ENCODE results near the gene MSL2.
"Not testable (repeated sequence)": the region's sequence is repeated elsewhere in the genome, so short reads cannot be mapped to it uniquely, and the experiment has no call there.

MSL2 gene

DNA sequence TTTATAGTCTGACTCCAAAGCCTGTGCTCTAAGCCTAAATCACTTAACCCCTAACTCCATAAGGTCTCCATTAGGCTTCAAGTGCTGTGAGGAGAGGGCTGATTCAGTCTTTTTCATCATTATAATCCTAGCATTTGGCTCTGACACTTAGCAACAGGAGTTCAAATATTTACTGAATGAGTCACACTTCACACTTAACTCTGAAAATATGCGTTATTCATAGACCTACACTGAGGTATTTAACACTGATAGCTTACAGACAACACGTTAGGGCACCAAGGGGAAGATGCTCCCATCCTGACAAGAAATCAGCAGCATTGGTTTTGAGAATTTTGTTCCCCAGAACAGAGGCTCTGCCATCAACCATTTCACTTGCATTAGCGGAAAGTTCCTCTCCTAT, 53.5 kb downstream of the MSL2 start:
- TF ChIP-seq POLR2AphosphoS5 (IDR thresholded peaks at IDR 0.05; ENCODE audit: borderline replicate concordance, low read depth, low read length) (peak; percentile 26; the same call in 1 of the 2 replicates), EZH2 (IDR thresholded peaks at IDR 0.05) (no peak), FOXP2 (optimal IDR thresholded peaks at IDR 0.05; ENCODE audit: control extremely low read depth, extremely low read length, insufficient read depth) (no peak)
- peak overlapping the region; percentile 18; the same call in 1 of the 2 replicates for H3K27ac ChIP-seq
- DNase-seq (ENCODE audit: low read depth, low spot score): peak; percentile 20
- H3K36me3 ChIP-seq (ENCODE audit: insufficient read depth, low read length): peaks cover 9% of the 10 kb centered on the region; the same call in 1 of the 2 replicates
- H3K9me3 ChIP-seq (ENCODE audit: low read depth, low read length): no peaks in the 10 kb centered on the region
- H3K4me3 ChIP-seq: no peak overlapping the region
- H3K9ac ChIP-seq (ENCODE audit: insufficient read length): no peak overlapping the region

DNA sequence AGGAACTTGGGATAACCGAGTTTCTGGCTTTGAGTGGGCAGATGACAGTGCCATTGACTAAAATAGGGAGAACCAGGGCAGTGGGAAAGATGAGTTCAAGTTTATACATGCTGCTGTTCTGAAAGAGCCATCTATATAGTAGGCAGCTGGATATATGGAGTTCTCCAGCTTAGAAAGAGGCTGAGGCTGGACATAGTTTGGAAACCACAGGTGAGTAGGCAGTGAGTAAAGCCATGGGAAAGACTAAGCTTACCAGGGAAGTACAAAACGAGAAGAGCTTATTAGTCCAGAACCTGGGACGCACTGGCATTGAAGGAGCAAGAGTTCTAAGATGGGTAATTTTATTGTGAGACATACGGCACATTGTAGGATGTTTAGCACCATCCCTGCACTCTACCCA, 54.2 kb downstream of the MSL2 start:
- Histone ChIP-seq H3K36me3 (ENCODE audit: insufficient read depth, low read length) (peaks cover 5% of the 10 kb centered on the region; the same call in 1 of the 2 replicates), H3K9ac (ENCODE audit: insufficient read length) (no peak overlapping the region), H3K27ac (no peak overlapping the region), H3K4me3 (no peak overlapping the region), H3K9me3 (ENCODE audit: low read depth, low read length) (no peaks in the 10 kb centered on the region)
- no peak for DNase-seq (ENCODE audit: low read depth, low spot score)
- TF ChIP-seq EZH2 (IDR thresholded peaks at IDR 0.05) (no peak), POLR2AphosphoS5 (IDR thresholded peaks at IDR 0.05; ENCODE audit: borderline replicate concordance, low read depth, low read length) (no peak; the same call in 1 of the 2 replicates), FOXP2 (optimal IDR thresholded peaks at IDR 0.05; ENCODE audit: control extremely low read depth, extremely low read length, insufficient read depth) (no peak)

DNA sequence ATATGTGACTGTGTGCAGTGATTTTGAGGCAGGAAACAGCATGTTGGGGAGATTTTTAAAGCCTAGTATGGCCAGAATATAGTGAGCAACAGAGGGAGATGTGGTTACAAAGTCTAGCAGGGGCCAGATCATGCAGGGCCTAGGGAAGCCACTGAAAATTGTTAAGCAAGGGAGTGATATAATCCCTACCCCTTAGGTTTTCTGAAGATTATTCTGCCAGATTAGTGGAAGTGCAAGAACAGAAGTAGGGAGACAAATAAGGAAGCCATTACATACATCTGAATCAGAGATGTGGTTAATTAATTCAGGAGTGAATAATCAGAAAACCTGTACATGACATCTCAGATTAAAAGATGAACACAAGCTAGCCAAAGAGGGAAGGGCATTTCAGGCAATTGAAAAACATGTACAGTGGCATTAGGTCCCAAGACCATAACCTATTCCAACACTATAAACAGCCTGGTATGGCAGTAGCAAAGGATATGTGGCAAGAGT, 54.8 kb downstream of the MSL2 start:
- Histone ChIP-seq H3K27ac (no peak overlapping the region), H3K9ac (ENCODE audit: insufficient read length) (no peak overlapping the region), H3K4me3 (no peak overlapping the region), H3K36me3 (ENCODE audit: insufficient read depth, low read length) (peaks cover 4% of the 10 kb centered on the region; the same call in 1 of the 2 replicates), H3K9me3 (ENCODE audit: low read depth, low read length) (no peaks in the 10 kb centered on the region)
- no peak for TF ChIP-seq EZH2 (IDR thresholded peaks at IDR 0.05)
- TF ChIP-seq POLR2AphosphoS5 (IDR thresholded peaks at IDR 0.05; ENCODE audit: borderline replicate concordance, low read depth, low read length): no peak
- TF ChIP-seq FOXP2 (optimal IDR thresholded peaks at IDR 0.05; ENCODE audit: control extremely low read depth, extremely low read length, insufficient read depth): no peak
- no peak for DNase-seq (ENCODE audit: low read depth, low spot score)

DNA sequence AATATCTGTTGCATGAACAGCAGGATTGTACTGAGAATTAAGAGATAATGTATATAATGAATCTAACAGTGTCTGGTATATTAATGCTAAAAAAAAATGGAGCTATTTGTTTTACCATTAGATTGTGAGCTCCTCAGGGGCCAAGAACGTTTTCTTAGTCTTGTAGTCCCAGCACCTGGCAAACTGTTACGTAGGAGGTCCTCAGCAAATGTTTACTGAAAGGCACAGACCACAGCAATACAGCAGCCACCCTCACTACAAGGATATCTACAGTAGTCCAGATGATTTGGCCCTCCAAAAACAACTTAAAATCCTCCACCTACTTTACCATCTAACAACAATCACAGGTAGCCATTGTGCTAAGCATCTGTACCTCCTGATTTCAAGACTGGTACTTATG, 59.7 kb downstream of the MSL2 start:
- no peaks in the 10 kb centered on the region for H3K9me3 ChIP-seq (ENCODE audit: low read depth, low read length)

DNA sequence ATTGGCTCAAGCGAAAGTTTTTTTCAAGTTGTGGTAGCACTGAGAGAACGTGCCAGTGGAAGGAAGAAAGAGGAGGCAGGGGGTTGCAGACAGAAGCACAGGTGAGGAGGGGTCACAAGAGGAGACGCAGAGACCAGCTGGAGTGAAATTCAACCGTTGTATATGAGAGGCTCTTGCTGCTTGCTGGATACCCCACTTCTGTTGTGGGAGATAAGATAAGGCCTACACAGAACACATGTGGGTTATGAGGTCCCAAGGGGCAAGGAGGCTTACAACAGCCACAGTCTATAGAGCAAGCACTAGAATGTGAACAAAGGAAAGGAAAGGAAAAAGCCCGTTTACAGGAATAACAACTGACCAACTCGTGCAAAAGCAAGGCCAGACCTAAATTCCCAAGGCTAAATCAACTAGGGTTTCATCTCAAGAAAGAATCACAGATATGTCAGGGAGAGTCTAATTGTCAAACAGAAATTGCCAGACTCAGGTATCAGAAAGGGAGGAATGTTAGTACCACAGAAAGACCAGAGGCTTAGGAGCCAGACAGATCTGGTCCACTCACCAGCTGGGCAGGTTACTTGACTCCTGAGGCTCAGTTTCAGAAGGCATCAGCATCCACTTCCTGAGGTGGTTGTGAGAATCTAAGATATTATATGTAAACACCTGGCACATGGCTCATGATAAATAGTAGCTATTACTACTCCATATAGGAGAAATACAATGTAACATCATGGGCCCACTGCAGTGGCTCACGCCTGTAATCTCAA, 60.9 kb downstream of the MSL2 start:
- TF ChIP-seq FOXP2 (optimal IDR thresholded peaks at IDR 0.05; ENCODE audit: control extremely low read depth, extremely low read length, insufficient read depth) (no peak), POLR2AphosphoS5 (IDR thresholded peaks at IDR 0.05; ENCODE audit: borderline replicate concordance, low read depth, low read length) (no peak), EZH2 (IDR thresholded peaks at IDR 0.05) (no peak)
- DNase-seq (ENCODE audit: low read depth, low spot score): no peak
- no peak overlapping the region for H3K27ac ChIP-seq
- H3K36me3 ChIP-seq (ENCODE audit: insufficient read depth, low read length): no peaks in the 10 kb centered on the region
- no peaks in the 10 kb centered on the region for H3K9me3 ChIP-seq (ENCODE audit: low read depth, low read length)
- H3K4me3 ChIP-seq: no peak overlapping the region
- H3K9ac ChIP-seq (ENCODE audit: insufficient read length): no peak overlapping the region

More for the DNA sequence above, 59.7 kb downstream of the MSL2 start:
- no peak overlapping the region for H3K4me3 ChIP-seq
- no peak overlapping the region for H3K27ac ChIP-seq
- no peak for TF ChIP-seq POLR2AphosphoS5 (IDR thresholded peaks at IDR 0.05; ENCODE audit: borderline replicate concordance, low read depth, low read length)
- no peak for TF ChIP-seq FOXP2 (optimal IDR thresholded peaks at IDR 0.05; ENCODE audit: control extremely low read depth, extremely low read length, insufficient read depth)
- TF ChIP-seq EZH2 (IDR thresholded peaks at IDR 0.05): no peak
- no peak for DNase-seq (ENCODE audit: low read depth, low spot score)
- no peak overlapping the region for H3K9ac ChIP-seq (ENCODE audit: insufficient read length)
- H3K36me3 ChIP-seq (ENCODE audit: insufficient read depth, low read length): no peaks in the 10 kb centered on the region

DNA sequence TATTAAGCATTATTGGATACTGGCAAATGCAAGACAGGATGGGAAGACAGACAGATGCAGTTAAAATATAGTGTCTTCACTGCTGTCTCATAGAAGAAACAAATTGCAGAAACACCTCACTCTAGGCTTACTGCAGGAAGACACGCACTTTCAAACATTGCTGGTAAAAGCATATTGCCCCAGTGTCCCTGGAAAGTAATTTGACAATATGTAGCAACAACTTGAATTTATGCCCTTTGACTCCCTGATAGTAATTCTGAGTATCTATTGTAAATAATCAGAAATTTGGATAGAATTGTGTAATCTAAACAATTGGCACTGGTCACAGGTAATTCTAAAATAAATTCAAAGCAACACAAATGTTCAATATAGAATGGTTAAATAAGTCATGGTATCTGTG, 62.0 kb downstream of the MSL2 start:
- TF ChIP-seq FOXP2 (optimal IDR thresholded peaks at IDR 0.05; ENCODE audit: control extremely low read depth, extremely low read length, insufficient read depth) (no peak), POLR2AphosphoS5 (IDR thresholded peaks at IDR 0.05; ENCODE audit: borderline replicate concordance, low read depth, low read length) (no peak), EZH2 (IDR thresholded peaks at IDR 0.05) (no peak)
- Histone ChIP-seq H3K27ac (no peak overlapping the region), H3K9me3 (ENCODE audit: low read depth, low read length) (no peaks in the 10 kb centered on the region), H3K4me3 (no peak overlapping the region), H3K36me3 (ENCODE audit: insufficient read depth, low read length) (no peaks in the 10 kb centered on the region), H3K9ac (ENCODE audit: insufficient read length) (no peak overlapping the region)
- no peak for DNase-seq (ENCODE audit: low read depth, low spot score)

DNA sequence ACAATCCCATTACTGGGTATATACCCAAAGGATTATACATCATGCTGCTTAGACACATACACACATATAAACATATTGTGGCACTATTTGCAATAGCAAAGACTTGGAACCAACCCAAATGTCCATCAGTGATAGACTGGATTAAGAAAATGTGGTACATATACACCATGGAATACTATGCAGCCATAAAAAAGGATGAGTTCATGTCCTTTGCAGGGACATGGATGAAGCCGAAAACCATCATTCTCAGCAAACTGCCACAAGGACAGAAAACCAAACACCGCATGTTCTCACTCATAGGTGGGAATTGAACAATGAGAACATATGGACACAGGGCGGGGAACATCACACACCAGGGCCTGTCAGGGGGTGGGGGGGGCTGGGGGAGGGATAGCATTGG, 64.5 kb downstream of the MSL2 start:
- H3K4me3 ChIP-seq; H3K36me3 ChIP-seq (ENCODE audit: insufficient read depth, low read length); H3K27ac ChIP-seq; DNase-seq (ENCODE audit: low read depth, low spot score); H3K9ac ChIP-seq (ENCODE audit: insufficient read length); H3K9me3 ChIP-seq (ENCODE audit: low read depth, low read length): not testable (repeated sequence)

DNA sequence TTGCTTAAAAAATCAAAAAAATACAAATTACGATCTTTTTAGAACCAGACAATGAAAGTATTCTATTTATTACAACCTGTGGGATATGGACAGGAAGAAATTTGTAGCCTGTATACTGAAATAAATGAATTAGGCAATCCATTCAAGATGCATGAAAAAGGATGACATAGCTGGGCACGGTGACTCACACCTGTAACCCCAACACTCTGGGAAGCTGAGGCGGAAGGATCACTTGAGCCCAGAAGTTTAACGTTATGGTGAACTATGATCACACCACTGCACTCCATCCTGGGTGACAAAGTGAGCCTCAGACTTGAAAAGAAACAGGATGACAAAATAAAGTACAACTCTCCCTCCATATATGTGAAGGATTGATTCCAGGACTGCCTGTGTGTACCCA, 74.1 kb downstream of the MSL2 start:
- H3K9ac ChIP-seq (ENCODE audit: insufficient read length): no peak overlapping the region
- H3K4me3 ChIP-seq: no peak overlapping the region
- no peak for DNase-seq (ENCODE audit: low read depth, low spot score)
- TF ChIP-seq FOXP2 (optimal IDR thresholded peaks at IDR 0.05; ENCODE audit: control extremely low read depth, extremely low read length, insufficient read depth): no peak
- no peak for TF ChIP-seq EZH2 (IDR thresholded peaks at IDR 0.05)
- H3K9me3 ChIP-seq (ENCODE audit: low read depth, low read length): no peaks in the 10 kb centered on the region
- no peak overlapping the region for H3K27ac ChIP-seq
- no peaks in the 10 kb centered on the region for H3K36me3 ChIP-seq (ENCODE audit: insufficient read depth, low read length)
